Neural cell (in vitro differentiated cells): Measurements from ENCODE around the gene RPL19. TPM values are rescaled to one million over a fixed set of nuclear protein-coding genes. Genes with fewer than 3 reads are reported as not detected.

Experiments
- H2AFZ ChIP-seq: fragments of 200-600, 300-800 bp; sonication (generic), shearing (Covaris generic); 2 replicates; pipeline ENCODE4 v1.6.0; 2014; ENCODE audit warnings: low read depth, mild to moderate bottlenecking, antibody characterized with exemption, low read length, moderate library complexity
- H3F3A ChIP-seq: fragments of 200-600 bp; shearing (Covaris generic); 2 replicates; pipeline ENCODE4 v1.6.1; 2016; ENCODE audit warnings: mild to moderate bottlenecking, moderate library complexity, mixed read lengths, antibody characterized with exemption, low read length; ENCODE audit not compliant: insufficient read depth, poor library complexity, severe bottlenecking
- H3K27ac ChIP-seq: fragments of 200-600, 300-800 bp; sonication (generic), shearing (Covaris generic); 2 replicates; pipeline ENCODE4 v1.5.1; 2014; ENCODE audit warnings: mild to moderate bottlenecking, low read length, moderate library complexity
- H3K27me3 ChIP-seq: fragments of 300-800, 200-600 bp; sonication (generic), shearing (Covaris generic); 2 replicates; pipeline ENCODE4 v1.6.0; 2014; ENCODE audit warnings: mild to moderate bottlenecking, low read depth, low read length, moderate library complexity; ENCODE audit not compliant: insufficient read depth
- H3K36me3 ChIP-seq: fragments of 300-800, 200-600 bp; sonication (generic), shearing (Covaris generic); 2 replicates; pipeline ENCODE4 v1.5.1; 2014; ENCODE audit warnings: mild to moderate bottlenecking, antibody characterized with exemption, low read length, moderate library complexity; ENCODE audit not compliant: insufficient read depth
- H3K4me2 ChIP-seq: fragments of 300-800, 200-600 bp; sonication (generic), shearing (Covaris generic); 2 replicates; pipeline ENCODE4 v1.6.0; 2014; ENCODE audit warnings: mild to moderate bottlenecking, low read length
- H3K4me3 ChIP-seq: fragments of 300-800, 200-600 bp; sonication (generic), shearing (Covaris generic); 2 replicates; pipeline ENCODE4 v1.5.1; 2014; ENCODE audit warnings: mild to moderate bottlenecking, low read length, moderate library complexity
- H3K79me2 ChIP-seq: fragments of 200-600 bp; shearing (Covaris generic); replicated peaks from 2 replicates; pipeline ENCODE4 v1.6.0; 2014; ENCODE audit warnings: mild to moderate bottlenecking, low read length, moderate library complexity; ENCODE audit not compliant: insufficient read depth
- H3K9ac ChIP-seq: fragments of 300-800, 200-600 bp; sonication (generic), shearing (Covaris generic); 2 replicates; pipeline ENCODE4 v1.6.1; 2016; ENCODE audit warnings: mild to moderate bottlenecking, low read length, mixed read lengths
- H3K9me2 ChIP-seq: fragments of 200-600 bp; shearing (Covaris generic); 2 replicates; pipeline ENCODE4 v1.6.1; 2016; ENCODE audit warnings: mild to moderate bottlenecking, low read length, mixed read lengths; ENCODE audit not compliant: insufficient read depth
- H3K9me3 ChIP-seq: fragments of 200-600, 300-800 bp; sonication (generic), shearing (Covaris generic); 2 replicates; pipeline ENCODE4 v1.6.1; 2016; ENCODE audit warnings: mild to moderate bottlenecking, mixed run types, low read length, moderate library complexity, mixed read lengths
- H4K20me1 ChIP-seq: fragments of 200-600 bp; shearing (Covaris generic); 2 replicates; pipeline ENCODE4 v1.6.1; 2016; ENCODE audit warnings: mild to moderate bottlenecking, mixed run types; ENCODE audit not compliant: insufficient read depth
- EP300 ChIP-seq: fragments of 450-650 bp; conservative IDR thresholded peaks from 2 replicates; pipeline ENCODE4 v1.6.1; 2014; ENCODE audit warnings: antibody characterized with exemption, mild to moderate bottlenecking, moderate library complexity; ENCODE audit not compliant: poor library complexity, severe bottlenecking
- EZH2 ChIP-seq: fragments of 200-600, 300-800 bp; shearing (Covaris generic), sonication (generic); IDR thresholded peaks from 2 replicates; pipeline ENCODE4 v1.6.1; 2014; ENCODE audit warnings: antibody characterized with exemption, low read length, borderline replicate concordance, mild to moderate bottlenecking; ENCODE audit not compliant: insufficient read depth, poor library complexity, severe bottlenecking
- MXI1 ChIP-seq: fragments of 450-650 bp; conservative IDR thresholded peaks from 2 replicates; pipeline ENCODE4 v1.6.1; 2014; ENCODE audit warnings: antibody characterized with exemption, mild to moderate bottlenecking; ENCODE audit not compliant: poor library complexity, severe bottlenecking
- RAD21 ChIP-seq: fragments of 450-650 bp; conservative IDR thresholded peaks from 2 replicates; pipeline ENCODE4 v1.6.1; 2014; ENCODE audit warnings: antibody characterized with exemption, mild to moderate bottlenecking, moderate library complexity
- SMC3 ChIP-seq: fragments of 450-650 bp; conservative IDR thresholded peaks from 2 replicates; pipeline ENCODE4 v1.6.1; 2014; ENCODE audit warnings: antibody characterized with exemption, mild to moderate bottlenecking, moderate library complexity; ENCODE audit not compliant: poor library complexity
- TAF1 ChIP-seq: IDR thresholded peaks from 2 replicates; pipeline ENCODE4 v1.6.1; 2012; ENCODE audit warnings: low read depth
- polyA plus RNA-seq: library from polyadenylated mRNA; depleted of rRNA; stranded (reverse); fragments of >200 nt; gene quantifications from 2 replicates; pipeline ENCODE4 v1.2.3, GENCODE V29; 2014
- TF ChIP-seq, protein P1 (sequence below): IDR thresholded peaks from 2 replicates; pipeline ENCODE4 v1.6.1; 2012; ENCODE audit warnings: borderline replicate concordance
- TF ChIP-seq, protein P2 (sequence below): fragments of 450-650 bp; IDR thresholded peaks from 2 replicates; pipeline ENCODE4 v1.5.1; 2014; ENCODE audit warnings: antibody characterized with exemption, mild to moderate bottlenecking, moderate library complexity; ENCODE audit not compliant: poor library complexity, severe bottlenecking

The RPL19 gene
- polyA plus RNA-seq, 1 donor from 2014 or later: 1,623 TPM

DNA sequence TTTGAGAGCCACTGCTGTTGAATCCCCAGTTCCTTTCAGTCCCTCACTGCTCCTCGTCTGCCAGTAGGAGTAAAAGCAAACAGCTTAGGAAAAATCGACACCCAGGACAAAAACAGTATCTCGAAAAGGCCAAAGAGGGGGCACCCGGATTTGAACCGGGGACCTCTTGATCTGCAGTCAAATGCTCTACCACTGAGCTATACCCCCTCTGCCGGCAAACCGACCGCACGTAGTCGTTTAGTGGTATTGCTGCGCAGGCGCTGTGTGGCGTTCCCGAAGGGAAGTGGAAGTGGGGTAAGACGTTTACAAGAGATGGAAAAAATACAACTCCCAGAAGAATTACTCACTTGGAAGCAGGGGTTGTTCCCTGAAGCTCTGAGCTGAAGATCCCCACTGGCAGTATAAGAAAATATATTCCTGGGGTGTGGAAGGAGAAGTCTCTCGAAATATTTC is 46.5 kb upstream of the RPL19 start:
- Histone ChIP-seq H3K9ac (peak overlapping the region; percentile 72), H4K20me1 (no peaks in the 10 kb centered on the region), H3K9me2 (no peaks in the 10 kb centered on the region), H3K4me2 (peak overlapping the region; percentile 46), H3K27me3 (peaks cover 17% of the 10 kb centered on the region), H2AFZ (no peak overlapping the region), H3K9me3 (no peaks in the 10 kb centered on the region), H3K36me3 (no peaks in the 10 kb centered on the region), H3K27ac (peak overlapping the region; percentile 62), H3F3A (no peaks in the 10 kb centered on the region), H3K79me2 (no peaks in the 10 kb centered on the region), H3K4me3 (peak overlapping the region; percentile 97)
- TF ChIP-seq RAD21: no peak
- peak; percentile 17 for TF ChIP-seq EP300
- TF ChIP-seq, protein P1, sequence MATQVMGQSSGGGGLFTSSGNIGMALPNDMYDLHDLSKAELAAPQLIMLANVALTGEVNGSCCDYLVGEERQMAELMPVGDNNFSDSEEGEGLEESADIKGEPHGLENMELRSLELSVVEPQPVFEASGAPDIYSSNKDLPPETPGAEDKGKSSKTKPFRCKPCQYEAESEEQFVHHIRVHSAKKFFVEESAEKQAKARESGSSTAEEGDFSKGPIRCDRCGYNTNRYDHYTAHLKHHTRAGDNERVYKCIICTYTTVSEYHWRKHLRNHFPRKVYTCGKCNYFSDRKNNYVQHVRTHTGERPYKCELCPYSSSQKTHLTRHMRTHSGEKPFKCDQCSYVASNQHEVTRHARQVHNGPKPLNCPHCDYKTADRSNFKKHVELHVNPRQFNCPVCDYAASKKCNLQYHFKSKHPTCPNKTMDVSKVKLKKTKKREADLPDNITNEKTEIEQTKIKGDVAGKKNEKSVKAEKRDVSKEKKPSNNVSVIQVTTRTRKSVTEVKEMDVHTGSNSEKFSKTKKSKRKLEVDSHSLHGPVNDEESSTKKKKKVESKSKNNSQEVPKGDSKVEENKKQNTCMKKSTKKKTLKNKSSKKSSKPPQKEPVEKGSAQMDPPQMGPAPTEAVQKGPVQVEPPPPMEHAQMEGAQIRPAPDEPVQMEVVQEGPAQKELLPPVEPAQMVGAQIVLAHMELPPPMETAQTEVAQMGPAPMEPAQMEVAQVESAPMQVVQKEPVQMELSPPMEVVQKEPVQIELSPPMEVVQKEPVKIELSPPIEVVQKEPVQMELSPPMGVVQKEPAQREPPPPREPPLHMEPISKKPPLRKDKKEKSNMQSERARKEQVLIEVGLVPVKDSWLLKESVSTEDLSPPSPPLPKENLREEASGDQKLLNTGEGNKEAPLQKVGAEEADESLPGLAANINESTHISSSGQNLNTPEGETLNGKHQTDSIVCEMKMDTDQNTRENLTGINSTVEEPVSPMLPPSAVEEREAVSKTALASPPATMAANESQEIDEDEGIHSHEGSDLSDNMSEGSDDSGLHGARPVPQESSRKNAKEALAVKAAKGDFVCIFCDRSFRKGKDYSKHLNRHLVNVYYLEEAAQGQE: peak; percentile 21
- TF ChIP-seq, protein P2, sequence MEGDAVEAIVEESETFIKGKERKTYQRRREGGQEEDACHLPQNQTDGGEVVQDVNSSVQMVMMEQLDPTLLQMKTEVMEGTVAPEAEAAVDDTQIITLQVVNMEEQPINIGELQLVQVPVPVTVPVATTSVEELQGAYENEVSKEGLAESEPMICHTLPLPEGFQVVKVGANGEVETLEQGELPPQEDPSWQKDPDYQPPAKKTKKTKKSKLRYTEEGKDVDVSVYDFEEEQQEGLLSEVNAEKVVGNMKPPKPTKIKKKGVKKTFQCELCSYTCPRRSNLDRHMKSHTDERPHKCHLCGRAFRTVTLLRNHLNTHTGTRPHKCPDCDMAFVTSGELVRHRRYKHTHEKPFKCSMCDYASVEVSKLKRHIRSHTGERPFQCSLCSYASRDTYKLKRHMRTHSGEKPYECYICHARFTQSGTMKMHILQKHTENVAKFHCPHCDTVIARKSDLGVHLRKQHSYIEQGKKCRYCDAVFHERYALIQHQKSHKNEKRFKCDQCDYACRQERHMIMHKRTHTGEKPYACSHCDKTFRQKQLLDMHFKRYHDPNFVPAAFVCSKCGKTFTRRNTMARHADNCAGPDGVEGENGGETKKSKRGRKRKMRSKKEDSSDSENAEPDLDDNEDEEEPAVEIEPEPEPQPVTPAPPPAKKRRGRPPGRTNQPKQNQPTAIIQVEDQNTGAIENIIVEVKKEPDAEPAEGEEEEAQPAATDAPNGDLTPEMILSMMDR: no peak

DNA sequence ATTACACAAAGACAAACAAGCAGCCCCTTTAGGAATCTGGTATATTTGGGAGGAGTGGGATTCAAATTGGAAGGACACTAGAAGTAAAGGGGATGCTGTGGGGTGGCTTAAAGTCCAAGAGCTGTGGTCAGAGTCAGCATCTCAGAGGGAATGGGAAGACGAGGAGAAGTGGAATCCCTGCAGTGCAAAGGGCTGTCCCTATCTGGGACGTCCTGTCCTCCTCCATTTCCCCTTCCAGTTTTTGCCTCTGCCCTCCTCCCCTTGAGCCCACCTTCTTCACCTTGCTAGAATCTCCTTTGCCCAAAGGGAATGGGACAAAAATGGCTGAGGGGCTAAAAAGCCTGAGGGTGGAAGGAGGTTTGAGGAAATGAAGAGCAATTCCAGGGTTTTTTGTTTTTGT is 44.4 kb upstream of the RPL19 start:
- Histone ChIP-seq H3K36me3 (no peaks in the 10 kb centered on the region), H2AFZ (no peak overlapping the region), H4K20me1 (no peaks in the 10 kb centered on the region), H3K4me3 (no peak overlapping the region), H3K9me3 (no peaks in the 10 kb centered on the region), H3F3A (no peaks in the 10 kb centered on the region), H3K9me2 (no peaks in the 10 kb centered on the region), H3K27me3 (peaks cover 7% of the 10 kb centered on the region), H3K9ac (no peak overlapping the region), H3K79me2 (no peaks in the 10 kb centered on the region), H3K4me2 (no peak overlapping the region), H3K27ac (no peak overlapping the region)
- TF ChIP-seq RAD21 (no peak), MXI1 (no peak), TAF1 (no peak), SMC3 (no peak), EP300 (no peak), EZH2 (no peak)
- TF ChIP-seq, protein P2: no peak
